Ovary (tissue), 3 donors: ENCODE results near the gene BTBD10.

Experiments used
- EP300 ChIP-seq: sonication (generic); formaldehyde crosslinking; IDR thresholded peaks from one replicate; pipeline ENCODE4 v1.6.1; 2017; ENCODE audit warnings: antibody characterized with exemption
- TF ChIP-seq, protein P1 (sequence below), 3 donors: fragments of 450-650 bp in 2 of 3; fragments of 200-600 bp in 1 of 3; IDR thresholded peaks; one replicate each; pipeline versions ENCODE4 v1.5.1 to v1.8.0; 2016 to 2022; ENCODE audit warnings: antibody characterized with exemption in 3 of 3, mild to moderate bottlenecking in 1 of 3
- donor health status: DM: no; HTN: no; CAD: no.

DNA sequence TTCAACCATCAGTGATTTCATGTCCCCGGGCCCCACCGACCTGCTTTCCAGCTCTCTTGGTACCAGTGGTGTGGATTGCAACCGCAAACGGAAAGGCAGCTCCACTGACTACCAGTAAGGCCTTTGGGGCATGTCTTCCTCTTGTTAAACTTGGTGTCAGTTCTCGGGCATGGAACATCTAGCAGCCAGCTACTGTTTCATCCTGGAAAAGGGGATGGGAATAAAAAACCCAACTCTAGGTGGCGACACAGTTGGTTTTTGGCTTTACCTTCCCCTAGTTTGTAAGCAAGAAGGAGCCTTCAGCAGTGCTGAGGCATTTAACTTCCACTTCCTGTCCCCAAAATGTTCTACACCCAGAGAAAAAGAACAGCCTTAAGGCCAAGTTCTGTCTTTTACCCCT is 108.7 kb downstream of the BTBD10 start:
- TF ChIP-seq, protein P1, sequence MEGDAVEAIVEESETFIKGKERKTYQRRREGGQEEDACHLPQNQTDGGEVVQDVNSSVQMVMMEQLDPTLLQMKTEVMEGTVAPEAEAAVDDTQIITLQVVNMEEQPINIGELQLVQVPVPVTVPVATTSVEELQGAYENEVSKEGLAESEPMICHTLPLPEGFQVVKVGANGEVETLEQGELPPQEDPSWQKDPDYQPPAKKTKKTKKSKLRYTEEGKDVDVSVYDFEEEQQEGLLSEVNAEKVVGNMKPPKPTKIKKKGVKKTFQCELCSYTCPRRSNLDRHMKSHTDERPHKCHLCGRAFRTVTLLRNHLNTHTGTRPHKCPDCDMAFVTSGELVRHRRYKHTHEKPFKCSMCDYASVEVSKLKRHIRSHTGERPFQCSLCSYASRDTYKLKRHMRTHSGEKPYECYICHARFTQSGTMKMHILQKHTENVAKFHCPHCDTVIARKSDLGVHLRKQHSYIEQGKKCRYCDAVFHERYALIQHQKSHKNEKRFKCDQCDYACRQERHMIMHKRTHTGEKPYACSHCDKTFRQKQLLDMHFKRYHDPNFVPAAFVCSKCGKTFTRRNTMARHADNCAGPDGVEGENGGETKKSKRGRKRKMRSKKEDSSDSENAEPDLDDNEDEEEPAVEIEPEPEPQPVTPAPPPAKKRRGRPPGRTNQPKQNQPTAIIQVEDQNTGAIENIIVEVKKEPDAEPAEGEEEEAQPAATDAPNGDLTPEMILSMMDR (IDR thresholded peaks at IDR 0.05) = no peak
- TF ChIP-seq EP300 = no peak
